A673 (cell line): Measurements from ENCODE around the gene RABGGTB. TPM values are rescaled to one million over a fixed set of nuclear protein-coding genes. Genes with fewer than 3 reads are reported as not detected.
A peak's percentile ranks its signal among the peaks of the same experiment; 100 is the strongest.
"Not testable (repeated sequence)": the region's sequence is repeated elsewhere in the genome, so short reads cannot be mapped to it uniquely, and the experiment has no call there.

Source experiments
- BruUV-seq: library from RNA; stranded (reverse); fragments of 400-500 nt; replicated peaks from 2 replicates; lab custom pipeline; 2021; lab: Mats Ljungman, UMichigan
- CTCF ChIA-PET: fragments of 300-600 bp; sonication (Branson Sonifier 250); formaldehyde crosslinking; loops from one replicate; lab custom pipeline; 2022; ENCODE audit warnings: antibody characterized with exemption; lab: Charles Lee
- POLR2A ChIA-PET: fragments of 300-600 bp; sonication (Branson Sonifier 250); formaldehyde crosslinking; loops from one replicate; lab custom pipeline; 2022; ENCODE audit warnings: antibody characterized with exemption; ENCODE audit not compliant: low non-redundant PET; lab: Charles Lee
- DNase-seq: peaks from one replicate; pipeline ENCODE4 v3.0.0-alpha.2; 2015; ENCODE audit warnings: low spot score
- H3K27ac ChIP-seq: fragments of 200-600 bp; sonication (generic); 2 replicates; pipeline ENCODE4 v1.5.1; 2016; ENCODE audit warnings: mixed run types, low read depth, mild to moderate bottlenecking, mixed read lengths, antibody characterized with exemption, low read length; ENCODE audit not compliant: poor library complexity, severe bottlenecking
- H3K27me3 ChIP-seq: fragments of 200-600 bp; sonication (generic); replicated peaks from 2 replicates; pipeline ENCODE4 v1.6.1; 2017; ENCODE audit warnings: mixed run types, low read depth, mild to moderate bottlenecking, mixed read lengths, antibody characterized with exemption, low read length; ENCODE audit not compliant: insufficient read depth, poor library complexity
- H3K36me3 ChIP-seq: fragments of 200-600 bp; sonication (generic); 2 replicates; pipeline ENCODE4 v1.6.1; 2016; ENCODE audit warnings: mixed run types, mild to moderate bottlenecking, mixed read lengths, antibody characterized with exemption, low read length; ENCODE audit not compliant: insufficient read depth, poor library complexity, severe bottlenecking
- H3K4me1 ChIP-seq: fragments of 200-600 bp; sonication (generic); 2 replicates; pipeline ENCODE4 v1.6.1; 2017; ENCODE audit warnings: mixed run types, mild to moderate bottlenecking, mixed read lengths, antibody characterized with exemption, low read length; ENCODE audit not compliant: insufficient read depth, poor library complexity, severe bottlenecking
- H3K4me3 ChIP-seq: fragments of 200-600 bp; sonication (generic); 2 replicates; pipeline ENCODE4 v1.5.1; 2016; ENCODE audit warnings: low read depth, mixed run types, mild to moderate bottlenecking, mixed read lengths, low read length; ENCODE audit not compliant: poor library complexity, severe bottlenecking
- H3K9me3 ChIP-seq: fragments of 200-600 bp; sonication (generic); 2 replicates; pipeline ENCODE4 v1.6.1; 2016; ENCODE audit warnings: mixed run types, low read depth, mild to moderate bottlenecking, mixed read lengths, antibody characterized with exemption, low read length; ENCODE audit not compliant: poor library complexity, severe bottlenecking
- CTCF ChIP-seq: fragments of 300-800, 200-600 bp; sonication (generic); conservative IDR thresholded peaks from 2 replicates; pipeline ENCODE4 v1.5.1; 2017; ENCODE audit warnings: low read depth, mild to moderate bottlenecking, antibody characterized with exemption, low read length, moderate library complexity, mixed read lengths
- EZH2 ChIP-seq: fragments of 200-600 bp; sonication (generic); IDR thresholded peaks from 2 replicates; pipeline ENCODE4 v1.6.1; 2017; ENCODE audit warnings: borderline replicate concordance, low read depth, mild to moderate bottlenecking, mixed read lengths, antibody characterized with exemption, low read length; ENCODE audit not compliant: poor library complexity, severe bottlenecking
- intact Hi-C: fragments of 100-400 bp; cut with micrococcal nuclease; formaldehyde crosslinking; loops from one replicate; pipeline ENCODE4 v1.10.0; 2022; ENCODE audit not compliant: unreplicated experiment
- total RNA-seq: library from RNA; stranded (reverse); gene quantifications from 2 replicates; pipeline ENCODE4 v1.2.3, GENCODE V29; 2021

The RABGGTB gene
- total RNA-seq, 1 experiment from 2014 or later = 171 TPM

GRCh38 chr1:75808921-75809320 lies 22.9 kb downstream of the RABGGTB start:
- no TSS peak for BruUV-seq
- Histone ChIP-seq H3K27ac (no peak overlapping the region), H3K4me1 (peaks cover 25% of the 10 kb centered on the region), H3K9me3 (no peaks in the 10 kb centered on the region), H3K27me3 (no peaks in the 10 kb centered on the region), H3K36me3 (no peaks in the 10 kb centered on the region), H3K4me3 (no peak overlapping the region)
- intact Hi-C loops = no loop called here
- TF ChIP-seq CTCF = no peak
- no peak for TF ChIP-seq EZH2
- CTCF ChIA-PET = no interaction called here
- POLR2A ChIA-PET = no interaction called here
- DNase-seq = no peak

- H3K27me3 ChIP-seq, intact Hi-C loops, H3K36me3 ChIP-seq, H3K27ac ChIP-seq, POLR2A ChIA-PET, H3K9me3 ChIP-seq, H3K4me3 ChIP-seq, DNase-seq, BruUV-seq, CTCF ChIA-PET: not testable (repeated sequence)
- H3K4me1 ChIP-seq = peaks cover 25% of the 10 kb centered on the region
Observed at GRCh38 chr1:75810113-75810512, 24.1 kb downstream of the RABGGTB start.

GRCh38 chr1:75811211-75811981 lies 25.3 kb downstream of the RABGGTB start:
- ChIA-PET CTCF (no interaction called here), POLR2A (interaction anchor here (0.9 kb wide), 1 partner anchor 26 kb away, joined by 3 read pairs; the partner anchor contains the start of gene RABGGTB)
- no TSS peak for BruUV-seq
- Histone ChIP-seq H3K27me3 (no peaks in the 10 kb centered on the region), H3K9me3 (no peaks in the 10 kb centered on the region), H3K4me1 (peaks cover 25% of the 10 kb centered on the region), H3K4me3 (no peak overlapping the region), H3K36me3 (no peaks in the 10 kb centered on the region), H3K27ac (peak overlapping the region; percentile 85)
- peak; percentile 90 for DNase-seq
- TF ChIP-seq EZH2 = no peak
- TF ChIP-seq CTCF = no peak
- intact Hi-C loops = no loop called here

- ChIA-PET POLR2A (interaction anchor here (0.9 kb wide), 1 partner anchor 26 kb away, joined by 3 read pairs; the partner anchor contains the start of gene RABGGTB), CTCF (no interaction called here)
- DNase-seq = no peak
- intact Hi-C loops = no loop called here
- Histone ChIP-seq H3K36me3 (no peaks in the 10 kb centered on the region), H3K4me3 (no peak overlapping the region), H3K9me3 (no peaks in the 10 kb centered on the region), H3K27me3 (no peaks in the 10 kb centered on the region), H3K27ac (peak overlapping the region; percentile 85), H3K4me1 (peaks cover 25% of the 10 kb centered on the region)
- BruUV-seq = no TSS peak
- no peak for TF ChIP-seq EZH2
- no peak for TF ChIP-seq CTCF
Observed at GRCh38 chr1:75812065-75812464, 26.0 kb downstream of the RABGGTB start.

- POLR2A ChIA-PET, H3K27ac ChIP-seq, H3K4me3 ChIP-seq, BruUV-seq, intact Hi-C loops, H3K36me3 ChIP-seq, DNase-seq, H3K4me1 ChIP-seq, CTCF ChIA-PET, H3K27me3 ChIP-seq, H3K9me3 ChIP-seq: not testable (repeated sequence)
Observed at GRCh38 chr1:75823596-75823995, 37.5 kb downstream of the RABGGTB start.
